Stimulated activated CD4-positive, alpha-beta T cell treated with anti-CD3 and anti-CD28 coated beads, Interleukin-12 subunit alpha, Interleukin-12 subunit beta, amount 100 ng/mL, for 4 hours (primary cell): Measurements from ENCODE around the gene MANF.

Experiments
- DNase-seq: peaks from one replicate; pipeline ENCODE4 v3.0.0-alpha.2; 2020

Gene MANF

DNA sequence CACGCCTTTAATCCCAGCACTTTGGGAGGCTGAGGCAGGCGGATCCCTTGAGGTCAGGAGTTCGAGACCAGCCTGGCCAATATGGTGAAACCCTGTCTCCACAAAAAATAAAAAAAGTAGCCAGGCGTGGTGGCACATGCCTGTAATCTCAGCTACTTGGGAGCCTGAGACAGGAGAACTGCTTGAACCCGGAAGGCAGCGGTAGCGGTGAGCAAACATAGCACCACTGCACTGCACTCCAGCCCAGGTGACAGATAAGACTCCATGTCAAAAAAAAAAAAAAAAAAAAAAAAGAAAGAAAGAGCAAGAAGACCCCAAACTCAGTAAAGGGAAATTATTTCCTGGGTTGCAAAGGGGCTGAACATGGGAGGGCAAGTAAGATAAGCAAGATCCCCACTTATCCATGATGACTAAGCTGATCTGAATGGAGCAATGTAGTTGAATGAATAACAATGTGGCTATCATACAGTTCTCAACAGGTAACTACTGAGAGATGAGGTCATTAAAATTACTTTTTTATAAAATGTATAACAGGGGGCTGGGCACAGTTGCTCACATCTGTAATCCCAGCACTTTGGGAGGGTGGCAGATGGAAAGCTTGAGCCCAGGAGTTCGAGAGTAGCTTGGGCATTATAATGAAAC is 52.0 kb downstream of the MANF start:
- no peak for DNase-seq
